GM19372 (cell line): ENCODE data around the gene CTCFL.

Experiments used
- ATAC-seq: cut with Tn5 transposase; IDR thresholded peaks from one replicate; pipeline ENCODE4 v1.9.1; 2021; ENCODE audit warnings: mild to moderate bottlenecking, low read depth, moderate library complexity; ENCODE audit not compliant: unreplicated experiment

Gene CTCFL, protein sequence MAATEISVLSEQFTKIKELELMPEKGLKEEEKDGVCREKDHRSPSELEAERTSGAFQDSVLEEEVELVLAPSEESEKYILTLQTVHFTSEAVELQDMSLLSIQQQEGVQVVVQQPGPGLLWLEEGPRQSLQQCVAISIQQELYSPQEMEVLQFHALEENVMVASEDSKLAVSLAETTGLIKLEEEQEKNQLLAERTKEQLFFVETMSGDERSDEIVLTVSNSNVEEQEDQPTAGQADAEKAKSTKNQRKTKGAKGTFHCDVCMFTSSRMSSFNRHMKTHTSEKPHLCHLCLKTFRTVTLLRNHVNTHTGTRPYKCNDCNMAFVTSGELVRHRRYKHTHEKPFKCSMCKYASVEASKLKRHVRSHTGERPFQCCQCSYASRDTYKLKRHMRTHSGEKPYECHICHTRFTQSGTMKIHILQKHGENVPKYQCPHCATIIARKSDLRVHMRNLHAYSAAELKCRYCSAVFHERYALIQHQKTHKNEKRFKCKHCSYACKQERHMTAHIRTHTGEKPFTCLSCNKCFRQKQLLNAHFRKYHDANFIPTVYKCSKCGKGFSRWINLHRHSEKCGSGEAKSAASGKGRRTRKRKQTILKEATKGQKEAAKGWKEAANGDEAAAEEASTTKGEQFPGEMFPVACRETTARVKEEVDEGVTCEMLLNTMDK

DNA sequence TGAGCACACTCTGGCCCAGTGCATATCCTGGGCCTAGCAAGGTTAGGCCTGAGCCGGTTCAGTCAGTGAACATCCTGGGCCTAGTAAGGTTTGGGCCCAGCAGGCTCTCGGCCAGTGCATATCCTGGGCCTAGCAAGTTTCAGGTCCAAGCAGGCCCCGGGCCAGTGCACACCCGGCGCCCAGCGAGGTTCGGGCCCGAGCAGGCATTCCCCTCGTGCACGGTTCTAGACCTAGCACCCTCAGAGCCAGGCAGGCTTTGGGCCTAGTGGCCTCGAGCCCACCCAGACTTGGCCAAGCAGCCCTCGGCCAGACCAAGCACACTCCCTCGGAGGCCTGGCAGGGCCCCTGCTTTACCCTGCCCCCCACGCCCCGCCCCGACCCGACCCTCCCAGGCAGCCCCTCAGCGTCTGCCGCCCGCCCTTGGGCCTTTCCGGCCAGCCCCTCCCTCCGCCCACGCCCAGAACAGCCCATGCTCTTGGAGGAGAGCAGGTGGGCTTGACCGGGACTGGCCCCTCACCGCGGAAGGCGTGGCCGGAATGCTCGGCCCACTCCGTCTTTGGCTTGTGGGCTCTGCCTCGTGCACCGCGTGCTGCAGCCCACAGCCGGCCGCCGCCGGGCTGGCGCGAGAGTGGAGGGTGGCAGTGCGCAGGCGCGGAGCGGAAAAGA lies at the start of gene CTCFL:
Gene CTCFL, minus strand, starts transcription at position 630 of the 666 bp plus-strand sequence. CDS start 935 bp downstream, outside the sequence.
- no peak for ATAC-seq

DNA sequence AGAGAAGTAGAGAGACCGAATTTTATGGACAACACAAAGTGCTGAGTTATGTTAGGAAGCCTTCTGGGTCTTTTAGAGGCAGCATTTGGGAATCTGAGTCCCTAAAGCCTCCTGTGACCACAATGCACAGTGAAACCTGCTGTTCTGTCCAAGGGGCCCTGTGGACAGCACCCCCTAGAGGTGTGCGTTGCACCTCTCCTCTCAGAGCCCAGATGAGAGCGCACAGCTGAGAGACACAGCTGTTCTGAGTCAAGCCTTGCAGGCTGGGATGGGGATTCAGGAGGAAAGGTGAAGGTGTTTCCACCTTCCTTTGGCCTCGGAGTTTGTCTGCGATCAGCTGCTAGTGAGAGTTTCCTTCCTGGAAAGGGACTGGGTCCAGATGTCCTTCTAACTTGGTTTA lies 49.0 kb upstream of the CTCFL start:
- ATAC-seq, result no peak

DNA sequence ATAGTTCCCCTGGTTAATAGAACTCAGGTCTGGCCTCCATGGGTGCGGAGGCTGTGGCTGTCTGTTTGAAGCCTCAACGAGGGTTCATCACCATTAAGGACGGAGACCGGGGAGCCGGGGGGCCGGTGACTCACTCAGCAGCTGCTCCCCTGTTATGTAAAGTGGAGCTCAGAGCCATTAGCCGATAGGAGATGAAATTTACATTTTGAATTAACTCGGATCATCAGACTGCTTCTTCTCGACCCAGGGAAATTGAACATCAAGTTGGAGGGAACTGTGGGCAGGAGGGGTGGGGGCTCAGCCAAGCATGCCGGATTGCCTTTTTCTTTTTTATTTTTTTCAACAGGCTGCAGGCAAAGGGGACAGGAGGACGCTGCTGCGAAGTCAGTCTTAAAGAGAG lies 48.3 kb upstream of the CTCFL start:
- no peak for ATAC-seq

DNA sequence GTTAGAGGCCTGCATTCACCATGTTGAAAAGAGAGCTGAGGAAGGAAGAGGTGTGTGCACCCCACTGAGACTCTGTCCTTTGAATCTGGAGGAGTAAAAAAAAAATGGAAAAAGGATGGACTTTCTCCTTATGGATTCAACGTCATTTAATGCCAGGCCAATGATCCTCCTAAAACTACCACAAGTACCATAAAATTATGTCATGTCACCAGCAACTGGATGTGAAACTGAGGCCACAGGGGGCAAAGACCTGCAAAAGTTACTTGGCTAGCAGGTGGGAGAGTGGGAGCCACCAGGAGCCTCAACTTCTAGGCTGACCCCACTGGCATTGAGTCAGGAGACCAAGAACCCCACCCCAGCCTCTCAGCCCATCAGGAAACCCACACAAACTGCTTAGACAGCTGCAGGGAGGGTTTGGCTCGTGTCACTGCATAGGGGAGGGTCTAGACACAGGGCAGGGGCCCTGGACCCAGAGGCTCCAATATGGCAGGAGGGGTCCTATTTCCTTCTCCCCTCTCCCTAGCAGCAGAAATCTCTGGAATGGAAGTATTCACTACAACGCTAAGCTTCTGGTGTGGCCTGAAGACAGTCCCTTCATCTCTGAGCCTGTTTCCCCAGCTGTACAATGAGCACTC lies 47.0 kb upstream of the CTCFL start:
- ATAC-seq, result no peak

DNA sequence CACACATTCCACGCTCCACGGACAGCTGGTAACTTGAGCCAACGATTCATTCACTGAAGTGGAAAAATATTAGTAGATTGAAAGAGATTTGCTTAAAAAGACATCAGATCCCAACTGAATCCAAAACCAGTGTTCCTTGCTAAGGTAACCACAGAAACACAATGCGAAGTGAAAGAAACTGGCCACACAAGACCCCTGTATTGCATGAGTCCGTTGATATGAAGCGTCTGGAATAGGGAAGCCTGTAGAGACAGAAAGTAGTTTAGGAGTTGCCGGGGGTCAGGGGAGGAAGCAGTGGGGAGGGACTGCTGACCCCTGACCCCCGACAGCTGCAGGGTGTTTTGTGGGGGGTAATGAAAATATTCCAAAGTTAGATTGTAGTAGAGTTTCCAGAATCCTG lies 46.0 kb upstream of the CTCFL start:
- no peak for ATAC-seq

DNA sequence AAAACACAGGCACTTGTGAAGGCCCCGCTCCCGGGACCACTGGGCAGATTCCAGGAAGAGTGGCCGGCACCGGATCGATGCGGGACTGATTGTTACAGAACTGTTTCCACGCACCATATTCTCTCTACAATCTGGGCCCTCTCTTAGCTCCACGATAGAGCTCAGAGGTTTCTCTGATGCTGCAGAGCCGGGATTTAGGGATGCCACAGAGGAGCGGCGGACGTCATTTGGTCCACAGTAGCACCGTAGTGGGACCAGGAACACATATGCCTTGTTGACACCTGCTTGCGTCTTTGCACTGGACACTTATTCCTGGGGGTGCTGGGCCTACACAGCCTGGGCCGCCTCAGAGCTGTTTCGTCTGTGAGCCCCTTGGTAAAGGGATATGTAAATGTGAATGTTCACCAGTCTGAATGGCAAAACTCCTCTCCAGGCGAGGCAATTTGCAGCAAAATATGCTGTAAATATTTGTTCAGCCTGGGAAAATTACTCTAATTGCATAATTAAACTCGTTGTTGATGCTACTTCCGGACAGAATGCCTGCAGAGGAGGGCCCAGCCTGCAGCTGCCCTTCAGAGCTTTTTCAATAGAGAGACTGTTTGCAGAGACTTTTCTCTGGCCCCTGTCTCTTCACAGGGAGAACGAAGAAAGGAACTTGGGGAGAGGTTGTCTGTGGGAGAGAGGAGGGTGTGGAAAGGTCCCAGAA lies 45.4 kb upstream of the CTCFL start:
- ATAC-seq, result no peak

DNA sequence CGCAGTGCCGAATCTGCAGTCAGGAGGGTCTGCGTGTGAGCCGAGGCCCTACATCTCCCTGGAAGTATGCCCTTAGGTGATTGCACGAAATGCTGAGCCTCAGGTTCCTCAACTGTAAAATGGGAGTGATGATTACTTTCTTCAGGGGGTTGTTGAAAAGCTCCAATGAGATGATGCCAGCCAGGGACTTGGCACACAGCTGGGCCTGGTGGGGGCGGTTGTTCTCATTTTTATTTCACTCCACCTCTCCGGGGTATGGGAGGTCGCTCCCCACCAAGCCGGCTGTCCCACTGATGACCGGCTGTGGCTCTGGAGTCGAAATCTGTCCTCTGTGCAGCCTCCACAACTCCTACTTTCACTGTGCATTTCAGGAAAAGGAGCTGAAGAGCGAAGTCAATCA lies 44.0 kb upstream of the CTCFL start:
- ATAC-seq, result no peak

DNA sequence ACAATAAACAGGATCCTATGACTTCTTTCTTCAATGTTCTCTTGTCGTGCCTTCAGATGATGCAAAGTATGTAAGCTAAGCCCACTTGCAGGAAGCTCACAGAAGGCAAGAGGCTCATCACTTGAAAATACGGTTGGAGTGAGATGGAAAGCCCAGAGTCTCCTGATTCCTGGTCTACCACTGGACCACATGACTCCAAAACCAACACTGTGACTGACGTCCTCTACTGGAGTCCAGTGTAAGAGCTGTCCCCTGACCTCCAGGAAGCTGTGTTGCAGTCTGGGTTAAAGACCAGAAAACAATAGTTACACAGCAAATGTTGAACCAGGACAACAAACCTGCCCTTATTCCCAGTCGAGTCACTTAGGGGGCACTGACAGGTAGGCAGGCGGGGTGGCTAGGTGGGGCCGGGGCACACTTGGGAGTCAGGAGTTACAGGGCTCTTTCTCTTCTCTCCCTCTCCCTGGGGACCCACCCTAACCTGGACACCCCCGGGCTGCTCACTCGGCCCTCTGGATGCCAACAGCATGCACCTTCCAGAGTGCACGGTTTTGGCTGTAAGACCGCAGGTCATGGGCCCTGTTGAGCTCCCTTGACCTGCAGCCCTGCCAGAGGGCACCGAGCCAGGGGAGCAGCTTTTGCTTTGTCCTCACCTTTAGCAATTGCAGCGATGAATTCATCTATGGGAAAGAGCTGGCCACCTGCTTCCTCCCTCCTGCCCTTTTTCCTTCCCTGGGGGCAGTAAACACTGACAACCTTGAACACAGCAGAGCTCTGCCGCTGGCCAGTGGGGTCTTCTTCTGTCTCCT lies 43.4 kb upstream of the CTCFL start:
- ATAC-seq, result no peak

DNA sequence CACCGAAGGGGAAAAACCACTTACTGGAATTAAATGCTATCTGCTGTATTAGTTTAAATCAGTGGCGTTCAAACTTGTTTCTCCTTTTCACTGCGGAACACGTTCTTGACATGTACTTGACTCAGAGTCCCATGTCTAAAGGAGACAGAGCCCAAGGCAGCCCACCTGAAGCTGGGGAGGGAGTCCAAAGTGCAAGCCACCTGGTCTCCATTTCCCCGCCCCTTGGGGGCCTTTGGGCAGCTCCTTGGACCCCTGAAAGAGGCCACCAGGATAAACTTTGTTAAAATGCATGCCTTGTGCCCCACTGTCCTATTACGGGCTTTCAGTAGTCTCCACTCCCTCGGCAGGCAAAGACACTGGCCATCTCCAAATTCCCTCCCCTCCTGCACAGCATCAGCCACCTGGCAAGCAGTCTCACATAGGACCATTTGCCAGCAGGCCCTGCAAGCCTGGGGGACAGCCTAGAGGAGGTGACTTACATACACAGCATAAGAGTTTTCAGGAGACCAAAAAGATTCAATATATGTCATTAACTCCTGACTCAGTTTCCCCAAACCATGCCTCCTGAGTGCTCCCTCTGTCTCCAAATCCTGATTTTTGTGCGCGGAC lies 42.6 kb upstream of the CTCFL start:
- no peak for ATAC-seq

DNA sequence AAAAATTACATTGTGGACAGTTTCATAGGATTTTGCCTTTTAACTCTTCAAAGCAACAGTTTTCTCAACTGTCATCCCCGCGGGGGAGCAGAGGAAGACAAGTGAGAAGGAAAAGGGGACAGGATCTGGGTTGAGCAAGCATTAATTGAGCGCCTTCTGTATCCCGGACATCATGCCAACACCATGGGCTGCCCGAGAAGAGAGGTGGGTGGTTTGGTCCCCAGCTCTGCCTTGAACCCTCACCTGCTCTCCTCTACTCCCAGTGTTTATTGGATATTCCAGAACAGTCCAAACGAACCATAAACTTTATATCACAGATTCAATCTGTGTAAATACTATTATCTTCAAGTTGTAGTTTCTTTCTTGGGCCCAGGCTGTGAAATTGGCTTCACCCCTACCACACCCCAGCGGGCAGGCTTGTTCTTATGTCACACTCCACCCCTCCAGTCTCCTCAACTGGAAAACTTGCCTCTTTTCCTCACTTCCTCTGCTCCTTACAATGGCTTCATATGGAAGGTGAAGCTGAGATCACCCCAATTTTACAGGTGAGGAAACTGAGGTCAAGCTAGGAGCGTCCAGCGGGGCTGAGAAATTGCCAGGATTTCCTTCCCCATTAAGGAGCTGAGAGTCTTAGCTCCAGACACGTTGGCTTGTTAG lies 42.0 kb upstream of the CTCFL start:
- no peak for ATAC-seq

DNA sequence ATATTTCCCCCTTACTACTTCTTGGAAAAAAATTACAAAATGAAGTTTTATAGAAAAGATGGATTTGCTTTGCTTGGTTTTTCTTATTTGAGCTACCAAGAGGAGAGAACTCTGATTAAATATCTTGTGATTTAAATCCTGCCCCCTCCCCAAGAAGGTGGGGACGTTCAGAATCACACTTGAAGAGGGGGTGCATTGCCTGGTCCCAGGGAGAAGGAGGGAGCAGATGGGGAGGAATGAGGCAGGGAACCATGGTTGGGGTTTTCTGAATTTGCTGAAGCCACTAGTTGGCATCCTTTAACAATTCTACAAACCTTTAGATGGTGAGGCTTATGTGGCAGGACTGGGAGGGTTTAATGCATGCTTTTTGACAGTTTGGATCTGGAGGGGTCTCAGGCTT lies 41.5 kb upstream of the CTCFL start:
- ATAC-seq, result no peak

DNA sequence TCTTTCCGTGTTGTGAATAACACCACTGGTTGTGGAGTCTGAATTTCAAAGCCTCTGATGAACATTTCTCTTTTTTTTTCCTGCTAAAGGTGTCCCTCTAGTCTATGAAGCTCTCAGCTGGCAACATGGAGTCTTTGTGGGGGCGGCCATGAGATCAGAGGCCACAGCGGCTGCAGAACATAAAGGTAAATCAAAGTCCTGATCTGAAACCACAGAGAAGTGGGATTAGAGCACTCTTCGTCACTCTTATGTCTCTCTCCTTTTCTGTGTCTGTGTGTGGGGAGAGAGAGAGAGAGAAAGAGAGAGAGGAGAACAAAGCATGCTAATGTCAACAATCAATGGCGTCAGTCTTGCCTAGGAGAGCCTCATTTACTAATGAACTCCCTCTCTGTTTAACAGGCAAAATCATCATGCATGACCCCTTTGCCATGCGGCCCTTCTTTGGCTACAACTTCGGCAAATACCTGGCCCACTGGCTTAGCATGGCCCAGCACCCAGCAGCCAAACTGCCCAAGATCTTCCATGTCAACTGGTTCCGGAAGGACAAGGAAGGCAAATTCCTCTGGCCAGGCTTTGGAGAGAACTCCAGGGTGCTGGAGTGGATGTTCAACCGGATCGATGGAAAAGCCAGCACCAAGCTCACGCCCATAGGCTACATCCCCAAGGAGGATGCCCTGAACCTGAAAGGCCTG lies 40.2 kb upstream of the CTCFL start:
- no peak for ATAC-seq

DNA sequence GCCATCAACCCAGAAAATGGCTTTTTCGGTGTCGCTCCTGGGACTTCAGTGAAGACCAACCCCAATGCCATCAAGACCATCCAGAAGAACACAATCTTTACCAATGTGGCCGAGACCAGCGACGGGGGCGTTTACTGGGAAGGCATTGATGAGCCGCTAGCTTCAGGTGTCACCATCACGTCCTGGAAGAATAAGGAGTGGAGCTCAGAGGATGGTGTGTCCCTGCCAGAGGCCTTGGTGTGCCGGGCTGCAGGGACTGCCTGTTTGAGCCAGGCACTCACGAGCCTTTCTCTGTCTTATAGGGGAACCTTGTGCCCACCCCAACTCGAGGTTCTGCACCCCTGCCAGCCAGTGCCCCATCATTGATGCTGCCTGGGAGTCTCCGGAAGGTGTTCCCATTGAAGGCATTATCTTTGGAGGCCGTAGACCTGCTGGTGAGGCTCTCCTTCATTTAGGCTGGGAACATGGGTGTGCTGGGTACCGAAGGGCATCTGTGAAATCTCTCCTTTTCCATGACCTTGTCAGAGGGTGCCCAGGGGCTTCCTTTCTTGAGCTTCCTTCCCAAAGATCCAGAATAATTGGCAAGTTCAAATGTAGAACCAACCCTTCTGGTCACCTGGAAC lies 39.4 kb upstream of the CTCFL start:
- no peak for ATAC-seq

DNA sequence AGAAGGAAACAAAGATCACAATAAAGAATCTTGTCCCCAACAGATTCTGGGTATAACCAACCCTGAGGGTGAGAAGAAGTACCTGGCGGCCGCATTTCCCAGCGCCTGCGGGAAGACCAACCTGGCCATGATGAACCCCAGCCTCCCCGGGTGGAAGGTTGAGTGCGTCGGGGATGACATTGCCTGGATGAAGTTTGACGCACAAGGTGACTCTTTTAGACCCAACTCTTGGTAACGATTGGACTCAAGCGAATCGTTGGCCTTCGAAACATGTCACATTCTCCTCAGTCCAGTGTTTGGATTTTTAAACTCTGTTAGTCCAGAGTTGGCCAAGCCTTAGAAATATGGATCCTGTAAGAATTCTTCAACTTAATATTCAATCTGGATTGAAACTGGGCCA lies 38.6 kb upstream of the CTCFL start:
- no peak for ATAC-seq

DNA sequence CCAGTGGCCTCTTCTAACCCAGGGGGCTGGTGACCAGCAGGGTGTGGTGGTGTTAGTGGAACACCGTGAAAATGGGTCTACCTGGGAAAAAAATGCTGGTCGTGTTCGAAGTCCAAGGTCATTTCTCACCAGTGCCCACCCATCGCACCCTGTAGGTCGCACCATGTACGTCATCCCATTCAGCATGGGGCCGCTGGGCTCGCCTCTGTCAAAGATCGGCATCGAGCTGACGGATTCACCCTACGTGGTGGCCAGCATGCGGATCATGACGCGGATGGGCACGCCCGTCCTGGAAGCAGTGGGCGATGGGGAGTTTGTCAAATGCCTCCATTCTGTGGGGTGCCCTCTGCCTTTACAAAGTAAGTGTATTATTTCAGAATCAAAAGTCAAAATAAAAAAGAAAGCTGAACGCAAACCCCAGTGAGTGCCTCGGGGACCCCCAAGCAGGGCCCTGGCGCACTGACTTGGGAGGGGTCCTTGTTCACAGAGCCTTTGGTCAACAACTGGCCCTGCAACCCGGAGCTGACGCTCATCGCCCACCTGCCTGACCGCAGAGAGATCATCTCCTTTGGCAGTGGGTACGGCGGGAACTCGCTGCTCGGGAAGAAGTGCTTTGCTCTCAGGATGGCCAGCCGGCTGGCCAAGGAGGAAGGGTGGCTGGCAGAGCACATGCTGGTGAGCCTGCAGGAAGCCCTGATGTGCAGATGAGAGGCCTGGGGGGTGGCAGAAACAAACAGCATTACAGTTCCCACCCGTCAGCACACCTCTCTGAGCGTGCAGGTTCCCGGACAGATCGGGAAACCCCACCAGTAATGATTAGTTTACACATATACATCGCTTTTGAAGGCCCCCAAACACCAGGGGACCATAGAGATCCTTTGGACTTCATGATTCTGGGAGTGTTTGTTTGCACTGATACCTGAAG lies 37.9 kb upstream of the CTCFL start:
- ATAC-seq, result no peak

DNA sequence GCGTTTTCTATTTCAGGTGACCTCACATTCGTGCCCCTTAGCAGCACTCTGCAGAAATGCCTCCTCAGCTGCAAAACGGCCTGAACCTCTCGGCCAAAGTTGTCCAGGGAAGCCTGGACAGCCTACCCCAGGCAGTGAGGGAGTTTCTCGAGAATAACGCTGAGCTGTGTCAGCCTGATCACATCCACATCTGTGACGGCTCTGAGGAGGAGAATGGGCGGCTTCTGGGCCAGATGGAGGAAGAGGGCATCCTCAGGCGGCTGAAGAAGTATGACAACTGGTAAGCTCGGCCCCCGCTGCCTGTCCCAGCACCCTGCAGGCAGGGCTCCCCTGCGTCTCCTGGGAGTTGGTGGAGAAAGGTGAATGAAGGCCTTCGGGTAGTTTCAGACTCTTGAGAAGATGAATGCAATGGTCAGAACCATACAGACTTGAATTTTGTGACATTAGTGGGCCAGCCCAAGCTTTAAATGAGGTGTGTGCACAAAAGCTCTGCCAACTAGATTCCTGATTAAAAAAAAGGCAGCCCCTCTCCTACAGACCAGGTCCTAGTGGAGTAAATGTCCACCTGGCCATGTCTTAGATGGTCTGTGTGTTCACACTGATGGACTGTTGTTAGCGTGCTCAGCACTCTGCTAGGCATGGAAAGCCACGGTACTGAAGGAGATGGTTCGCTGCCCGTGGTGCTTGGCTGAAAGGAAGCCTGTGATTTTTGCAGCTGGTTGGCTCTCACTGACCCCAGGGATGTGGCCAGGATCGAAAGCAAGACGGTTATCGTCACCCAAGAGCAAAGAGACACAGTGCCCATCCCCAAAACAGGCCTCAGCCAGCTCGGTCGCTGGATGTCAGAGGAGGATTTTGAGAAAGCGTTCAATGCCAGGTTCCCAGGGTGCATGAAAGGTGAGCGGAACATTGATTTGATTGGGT lies 36.7 kb upstream of the CTCFL start:
- no peak for ATAC-seq
